Measurements from ENCODE around the gene PNCK. TPM values are rescaled to one million over a fixed set of nuclear protein-coding genes. Genes with fewer than 3 reads are reported as not detected.

The PNCK gene
- total and polyA plus RNA-seq, 10 of the 15 experiments (the other 5 are each of a cell fraction or from before 2014, with no cell fraction given), result 0.21 to 0.67 (median 0.54) TPM; not detected in 7

DNA sequence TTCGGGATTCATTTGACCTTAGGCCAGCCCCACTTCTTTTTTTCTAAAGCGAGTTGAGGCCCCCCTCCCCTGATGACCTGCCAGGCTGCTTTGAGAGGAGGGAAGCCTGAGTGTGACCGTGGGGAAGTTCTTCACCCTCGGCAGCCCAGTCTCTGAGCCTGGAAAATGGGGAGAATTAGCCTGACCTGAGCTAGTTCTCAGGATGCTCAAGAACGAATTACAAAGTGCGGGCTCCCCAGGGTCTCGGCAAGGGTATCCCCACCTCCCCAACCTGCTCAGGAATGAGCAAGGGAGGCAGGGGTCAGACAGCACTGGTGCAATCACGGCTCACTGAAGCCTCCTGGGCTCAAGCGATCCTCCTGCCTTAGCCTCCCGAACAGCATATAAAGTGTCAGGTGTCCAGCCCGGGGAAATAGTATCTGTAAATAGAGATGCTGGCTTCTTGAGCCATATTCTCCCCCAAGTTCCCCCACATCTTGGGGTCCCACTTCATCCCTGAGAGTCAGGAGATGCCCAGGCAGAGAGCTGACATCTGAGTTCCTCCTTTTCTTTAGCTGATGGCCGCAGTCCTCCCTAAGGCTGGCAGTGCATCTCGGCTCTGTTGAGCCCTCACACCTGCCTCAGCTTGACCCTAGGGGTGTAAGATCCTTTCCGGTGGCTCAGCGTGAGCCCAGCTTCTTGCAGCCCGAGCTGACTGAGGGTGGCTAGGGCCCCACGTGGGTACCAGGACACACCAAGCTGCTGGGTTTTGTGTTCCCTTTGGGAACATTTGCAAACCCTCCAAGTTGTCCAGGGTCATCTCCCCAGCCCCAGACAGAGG is 25.0 kb downstream of the PNCK start:
- in situ Hi-C loops (cut with MboI), result no loop called here
- H3K27me3 ChIP-seq (replicated peaks in 1 of 2; ENCODE audit: control insufficient read depth in 2 of 2, insufficient read depth in 2 of 2, low read length in 1 of 2), result peaks cover 0 to 2% of the 10 kb centered on the region in 2 experiments; a peak in 2 of 4 replicates
- no peaks in the 10 kb centered on the region for H3K79me2 ChIP-seq (ENCODE audit: control insufficient read depth, insufficient read depth, low read length)
- FAIRE-seq (no peak), DNase-seq (ENCODE audit: low read depth, low spot score) (no peak), ATAC-seq (no peak)
- H3K4me2 ChIP-seq (ENCODE audit: control insufficient read depth, insufficient read depth), result no peak overlapping the region
- H3K4me3 ChIP-seq, result no peak overlapping the region
- ChIA-PET POLR2A (no interaction called here), SMC1A (ENCODE audit: uncharacterized antibody, unreplicated experiment) (no interaction called here), CTCF (interaction anchor here (1.3 to 2.0 kb wide), 5 partner anchors 14 to 94 kb away, joined by 3 to 6 read pairs (median 3); no protein-coding TSS in a partner anchor), RAD21 (ENCODE audit: unreplicated experiment) (interaction anchor here (1.7 to 2.2 kb wide), 2 partner anchors 94 to 707 kb away, joined by 5 to 6 read pairs; no protein-coding TSS in a partner anchor)
- no peak for TF ChIP-seq ELK1 (IDR thresholded peaks at IDR 0.05; ENCODE audit: low read depth, low read length)
- TF ChIP-seq SMAD5 (IDR thresholded peaks at IDR 0.05; ENCODE audit: low read depth), result no peak
- TF ChIP-seq ATF3 (IDR thresholded peaks at IDR 0.05; ENCODE audit: borderline replicate concordance, extremely low read depth, low read depth, low read length), result no peak
- TF ChIP-seq ESRRA (IDR thresholded peaks at IDR 0.05; ENCODE audit: low read length), result no peak
- no peak for TF ChIP-seq SPI1 (IDR thresholded peaks at IDR 0.05; ENCODE audit: borderline replicate concordance, insufficient read depth, low read depth, low read length)
- no peak for TF ChIP-seq CTCF (IDR thresholded peaks at IDR 0.05 in 2 of 3, conservative IDR thresholded peaks at IDR 0.05 in 1 of 3; ENCODE audit: control insufficient read depth in 2 of 3, extremely low read depth in 1 of 3, insufficient read depth in 1 of 3, low read depth in 3 of 3, low read length in 3 of 3)
- TF ChIP-seq IKZF2 (IDR thresholded peaks at IDR 0.05), result no peak
- no peak for TF ChIP-seq RBBP5 (conservative IDR thresholded peaks at IDR 0.05)
- TF ChIP-seq HCFC1 (IDR thresholded peaks at IDR 0.05; ENCODE audit: low read length), result no peak
- TF ChIP-seq, protein P1, sequence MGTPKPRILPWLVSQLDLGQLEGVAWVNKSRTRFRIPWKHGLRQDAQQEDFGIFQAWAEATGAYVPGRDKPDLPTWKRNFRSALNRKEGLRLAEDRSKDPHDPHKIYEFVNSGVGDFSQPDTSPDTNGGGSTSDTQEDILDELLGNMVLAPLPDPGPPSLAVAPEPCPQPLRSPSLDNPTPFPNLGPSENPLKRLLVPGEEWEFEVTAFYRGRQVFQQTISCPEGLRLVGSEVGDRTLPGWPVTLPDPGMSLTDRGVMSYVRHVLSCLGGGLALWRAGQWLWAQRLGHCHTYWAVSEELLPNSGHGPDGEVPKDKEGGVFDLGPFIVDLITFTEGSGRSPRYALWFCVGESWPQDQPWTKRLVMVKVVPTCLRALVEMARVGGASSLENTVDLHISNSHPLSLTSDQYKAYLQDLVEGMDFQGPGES (IDR thresholded peaks at IDR 0.05), result no peak
- TF ChIP-seq PAX8 (IDR thresholded peaks at IDR 0.05), result no peak
- intact Hi-C loops (cut with micrococcal nuclease; ENCODE audit: unreplicated experiment), result loop anchor here (2.0 kb wide), 1 partner anchor 94 kb away; no protein-coding TSS in a partner anchor
- no peaks in the 10 kb centered on the region for H3K36me3 ChIP-seq (ENCODE audit: control insufficient read depth in 2 of 2, insufficient read depth in 2 of 2, low read length in 1 of 2)
- no peaks in the 10 kb centered on the region for H4K20me1 ChIP-seq (ENCODE audit: control insufficient read depth, insufficient read depth)
- 38% methylated on average over 17 of the region's 17 CpGs for WGBS (ENCODE audit: insufficient coverage, insufficient replicate concordance, low lambda C conversion rate, missing lambda C conversion rate)
- H3K27ac ChIP-seq (ENCODE audit: control insufficient read depth, insufficient read depth), result no peak overlapping the region
- no peaks in the 10 kb centered on the region for H3K4me1 ChIP-seq (ENCODE audit: control insufficient read depth, insufficient read depth, low read length)
- no peaks in the 10 kb centered on the region; the same call in 2 of the 3 replicates for H3K9me3 ChIP-seq (replicated peaks; ENCODE audit: control insufficient read depth, insufficient read depth, low read length)
- H3K9ac ChIP-seq (ENCODE audit: control insufficient read depth, insufficient read depth, low read length), result no peak overlapping the region
- no TSS peak for BruUV-seq (replicated peaks)
- H2AFZ ChIP-seq (ENCODE audit: control insufficient read depth, low read depth, low read length), result no peak overlapping the region
